ENCODE measurements around the gene TP73.

Gene TP73

DNA sequence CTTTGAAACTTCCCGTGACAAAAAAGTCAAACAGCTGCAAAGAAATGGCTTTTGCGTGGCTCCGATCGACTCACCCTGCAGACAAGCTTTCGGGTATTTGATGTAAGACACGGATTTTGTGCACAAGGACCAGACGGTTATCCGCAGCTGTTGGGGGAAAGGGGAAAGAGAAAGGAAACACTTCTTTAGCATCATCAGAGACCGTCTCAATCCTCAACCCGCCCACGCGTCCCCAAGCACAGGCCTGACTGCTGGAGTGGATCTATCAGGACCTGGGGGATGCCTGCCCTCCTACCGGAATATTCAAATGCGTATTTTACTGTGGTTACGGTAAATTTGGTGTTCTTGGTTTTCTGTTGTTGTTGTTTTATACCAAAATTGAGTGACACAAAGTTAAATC lies 13.6 kb upstream of the TP73 start:
- TF ChIP-seq, protein P1, sequence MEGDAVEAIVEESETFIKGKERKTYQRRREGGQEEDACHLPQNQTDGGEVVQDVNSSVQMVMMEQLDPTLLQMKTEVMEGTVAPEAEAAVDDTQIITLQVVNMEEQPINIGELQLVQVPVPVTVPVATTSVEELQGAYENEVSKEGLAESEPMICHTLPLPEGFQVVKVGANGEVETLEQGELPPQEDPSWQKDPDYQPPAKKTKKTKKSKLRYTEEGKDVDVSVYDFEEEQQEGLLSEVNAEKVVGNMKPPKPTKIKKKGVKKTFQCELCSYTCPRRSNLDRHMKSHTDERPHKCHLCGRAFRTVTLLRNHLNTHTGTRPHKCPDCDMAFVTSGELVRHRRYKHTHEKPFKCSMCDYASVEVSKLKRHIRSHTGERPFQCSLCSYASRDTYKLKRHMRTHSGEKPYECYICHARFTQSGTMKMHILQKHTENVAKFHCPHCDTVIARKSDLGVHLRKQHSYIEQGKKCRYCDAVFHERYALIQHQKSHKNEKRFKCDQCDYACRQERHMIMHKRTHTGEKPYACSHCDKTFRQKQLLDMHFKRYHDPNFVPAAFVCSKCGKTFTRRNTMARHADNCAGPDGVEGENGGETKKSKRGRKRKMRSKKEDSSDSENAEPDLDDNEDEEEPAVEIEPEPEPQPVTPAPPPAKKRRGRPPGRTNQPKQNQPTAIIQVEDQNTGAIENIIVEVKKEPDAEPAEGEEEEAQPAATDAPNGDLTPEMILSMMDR (IDR thresholded peaks at IDR 0.05; ENCODE audit: low read depth, low read length): no peak

DNA sequence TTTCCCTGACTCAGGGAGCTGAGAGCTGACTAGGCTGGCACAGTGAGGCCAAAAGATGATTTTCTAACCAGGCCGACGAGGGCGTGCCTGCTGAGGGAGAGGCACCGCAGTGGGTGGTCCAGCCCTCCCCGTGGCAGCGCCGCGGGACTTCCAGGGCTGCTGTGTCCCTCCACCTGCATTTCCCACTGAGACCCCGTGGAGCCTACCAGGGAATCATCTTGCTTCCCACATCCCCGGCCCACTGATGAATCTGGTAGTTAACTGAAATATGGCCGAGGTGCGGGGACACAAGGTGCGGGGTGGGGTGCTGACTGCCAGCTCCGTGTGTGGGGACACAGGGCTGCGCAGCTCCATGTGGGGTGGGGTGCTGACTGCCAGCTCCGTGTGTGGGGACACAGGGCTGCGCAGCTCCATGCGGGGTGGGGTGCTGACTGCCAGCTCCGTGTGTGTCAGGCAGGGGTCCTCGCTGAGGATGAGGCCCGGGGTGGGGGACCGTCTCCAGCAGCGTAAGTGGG lies 12.9 kb upstream of the TP73 start:
- DNase-seq (ENCODE audit: extremely low read depth, low read depth): no peak
- TF ChIP-seq, protein P1 (IDR thresholded peaks at IDR 0.05; ENCODE audit: low read depth, low read length): no peak

More for the DNA sequence above, 13.6 kb upstream of the TP73 start:
- no peak for DNase-seq (ENCODE audit: extremely low read depth, low read depth)

DNA sequence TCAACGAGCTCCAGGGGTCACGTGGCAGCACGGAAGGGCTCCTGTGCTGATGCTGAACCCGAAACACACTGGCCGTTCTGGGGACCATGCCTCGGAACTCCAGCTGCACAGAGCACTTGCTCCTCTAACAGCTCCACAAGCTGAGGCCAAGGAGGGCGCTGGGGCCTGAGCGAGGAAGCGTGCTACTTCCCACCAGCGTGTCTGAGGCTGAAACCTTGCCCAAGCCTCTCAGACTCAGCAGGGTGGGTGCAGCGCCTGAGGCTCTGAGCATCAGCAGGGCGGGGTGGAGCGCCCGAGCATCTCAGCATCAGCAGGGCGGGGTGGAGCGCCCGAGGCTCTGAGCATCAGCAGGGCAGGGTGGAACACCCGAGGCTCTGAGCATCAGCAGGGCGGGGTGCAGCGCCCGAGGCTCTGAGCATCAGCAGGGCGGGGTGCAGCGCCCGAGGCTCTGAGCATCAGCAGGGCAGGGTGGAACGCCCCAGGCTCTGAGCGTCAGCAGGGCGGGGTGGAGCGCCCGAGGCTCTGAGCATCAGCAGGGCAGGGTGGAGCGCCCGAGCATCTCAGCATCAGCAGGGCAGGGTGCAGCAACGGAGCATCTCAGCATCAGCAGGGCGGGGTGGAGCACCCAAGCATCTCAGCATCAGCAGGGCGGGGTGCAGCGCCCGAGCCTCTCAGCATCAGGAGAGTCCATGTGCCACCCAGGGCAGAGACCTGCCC lies 12.0 kb upstream of the TP73 start:
- no peak for DNase-seq (ENCODE audit: extremely low read depth, low read depth)
- TF ChIP-seq, protein P1 (IDR thresholded peaks at IDR 0.05; ENCODE audit: low read depth, low read length): no peak

DNA sequence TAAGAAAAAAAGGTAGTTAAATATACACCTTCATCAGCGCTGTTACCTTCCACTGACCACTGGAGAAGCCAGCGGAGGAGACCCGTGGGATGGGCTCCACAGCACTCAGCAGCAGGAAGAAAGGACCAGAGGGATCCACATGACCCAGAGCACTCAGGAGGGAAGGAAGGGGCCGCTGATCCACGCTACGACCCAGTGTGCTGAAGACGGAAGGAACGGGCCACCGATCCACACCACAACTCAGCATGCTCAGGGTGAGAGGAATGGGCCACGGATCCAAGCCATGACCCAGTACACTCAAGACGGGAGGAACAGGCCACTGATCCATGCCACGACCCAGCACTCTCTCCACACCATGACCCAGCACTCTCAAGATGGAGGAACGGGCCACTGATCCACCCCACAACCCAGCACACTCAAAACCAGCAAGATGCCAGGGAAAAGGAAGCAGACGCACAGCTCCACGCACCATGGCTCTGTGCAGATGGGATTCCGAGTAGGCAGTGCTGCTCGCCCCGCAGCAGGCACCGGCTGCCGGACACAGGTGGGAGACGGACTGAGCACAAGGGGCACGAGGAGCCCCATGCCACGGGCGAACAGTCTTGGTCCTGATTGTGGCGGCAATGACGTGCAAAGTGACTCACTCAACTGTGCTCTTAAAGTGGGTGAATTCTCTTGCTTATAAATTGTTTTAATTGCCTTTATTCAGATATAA lies 11.1 kb upstream of the TP73 start:
- DNase-seq (ENCODE audit: extremely low read depth, low read depth): no peak
- TF ChIP-seq, protein P1 (IDR thresholded peaks at IDR 0.05; ENCODE audit: low read depth, low read length): no peak

DNA sequence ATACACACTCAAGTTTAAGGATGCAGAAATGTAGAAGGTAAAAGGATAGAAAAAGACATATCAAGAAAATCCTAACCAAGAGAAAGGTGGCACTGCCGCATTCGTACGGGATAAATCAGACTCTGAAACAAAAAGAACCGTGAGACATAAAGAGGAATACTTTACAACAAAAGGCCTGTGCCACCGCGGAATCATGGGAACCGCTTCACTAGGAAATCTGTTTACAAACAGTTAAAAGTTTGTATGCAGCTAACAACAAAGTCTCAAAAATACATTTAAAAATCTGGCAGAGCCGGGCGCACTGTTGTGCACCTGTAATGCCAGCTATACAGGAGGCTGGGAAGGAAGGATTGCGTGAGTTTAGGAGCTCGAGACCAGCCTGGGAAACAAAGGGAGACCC lies 10.5 kb upstream of the TP73 start:
- TF ChIP-seq, protein P1 (IDR thresholded peaks at IDR 0.05; ENCODE audit: low read depth, low read length): no peak
- DNase-seq (ENCODE audit: extremely low read depth, low read depth): no peak

DNA sequence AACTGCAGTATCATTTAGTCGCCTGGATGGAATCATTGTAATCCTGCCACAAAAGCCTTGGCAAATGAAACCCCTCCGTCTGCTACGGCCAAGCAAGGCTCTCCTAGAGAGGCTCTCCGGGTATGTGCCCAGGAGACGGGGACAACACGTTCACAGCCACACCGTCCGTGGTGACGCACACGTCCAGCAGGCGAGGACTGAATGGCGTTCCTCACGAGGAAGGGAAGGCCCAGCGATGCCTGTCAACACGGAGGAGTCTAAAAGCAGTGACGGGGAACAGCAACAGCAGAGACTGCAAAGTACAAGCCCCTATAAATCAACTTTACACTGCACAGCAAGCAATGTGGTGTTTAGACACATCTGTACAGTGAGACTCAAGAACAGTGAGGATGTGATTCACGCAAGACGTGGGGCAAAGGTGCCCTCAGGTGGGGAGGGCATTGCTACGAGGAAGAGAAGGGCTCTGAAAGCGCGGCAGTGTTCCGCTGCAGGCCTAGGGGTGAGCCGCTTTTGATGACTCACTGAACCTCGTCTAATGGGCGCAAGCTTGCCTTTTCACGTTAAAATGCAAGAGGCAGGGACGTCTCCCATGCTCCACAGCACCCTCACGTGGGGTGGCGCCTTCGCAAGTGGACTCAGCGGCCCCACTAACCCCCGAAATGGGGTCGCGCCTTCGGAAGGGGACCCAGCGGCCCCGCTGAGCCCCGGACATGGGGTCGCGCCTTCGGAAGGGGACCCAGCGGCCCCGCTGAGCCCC lies 9.2 kb upstream of the TP73 start:
- DNase-seq (ENCODE audit: extremely low read depth, low read depth): no peak
- TF ChIP-seq, protein P1 (IDR thresholded peaks at IDR 0.05; ENCODE audit: low read depth, low read length): no peak
